Neural cell (in vitro differentiated cells): ENCODE data around the gene ESYT3.

Experiments
- CTCF ChIP-seq: fragments of 450-650 bp; IDR thresholded peaks from 2 replicates; pipeline ENCODE4 v1.5.1; 2014; ENCODE audit warnings: antibody characterized with exemption, mild to moderate bottlenecking, moderate library complexity; ENCODE audit not compliant: poor library complexity, severe bottlenecking
- EP300 ChIP-seq: fragments of 450-650 bp; conservative IDR thresholded peaks from 2 replicates; pipeline ENCODE4 v1.6.1; 2014; ENCODE audit warnings: antibody characterized with exemption, mild to moderate bottlenecking, moderate library complexity; ENCODE audit not compliant: poor library complexity, severe bottlenecking
- EZH2 ChIP-seq: fragments of 200-600, 300-800 bp; shearing (Covaris generic), sonication (generic); IDR thresholded peaks from 2 replicates; pipeline ENCODE4 v1.6.1; 2014; ENCODE audit warnings: antibody characterized with exemption, low read length, borderline replicate concordance, mild to moderate bottlenecking; ENCODE audit not compliant: insufficient read depth, poor library complexity, severe bottlenecking
- POLR2AphosphoS5 ChIP-seq: IDR thresholded peaks from 2 replicates; pipeline ENCODE4 v1.6.1; 2012
- RAD21 ChIP-seq: fragments of 450-650 bp; conservative IDR thresholded peaks from 2 replicates; pipeline ENCODE4 v1.6.1; 2014; ENCODE audit warnings: antibody characterized with exemption, mild to moderate bottlenecking, moderate library complexity
- REST ChIP-seq: IDR thresholded peaks from 2 replicates; pipeline ENCODE4 v1.6.1; 2012; ENCODE audit warnings: borderline replicate concordance
- SMC3 ChIP-seq: fragments of 450-650 bp; conservative IDR thresholded peaks from 2 replicates; pipeline ENCODE4 v1.6.1; 2014; ENCODE audit warnings: antibody characterized with exemption, mild to moderate bottlenecking, moderate library complexity; ENCODE audit not compliant: poor library complexity
- TAF1 ChIP-seq: IDR thresholded peaks from 2 replicates; pipeline ENCODE4 v1.6.1; 2012; ENCODE audit warnings: low read depth

GRCh38 chr3:138417559-138417982 is 16.8 kb upstream of the ESYT3 start:
- peak; percentile 82 for TF ChIP-seq CTCF
- no peak for TF ChIP-seq REST
- no peak for TF ChIP-seq EZH2
- no peak for TF ChIP-seq EP300
- no peak for TF ChIP-seq POLR2AphosphoS5
- peak; percentile 67 for TF ChIP-seq RAD21
- TF ChIP-seq SMC3 = peak; percentile 74
- no peak for TF ChIP-seq TAF1
